GM13976 (cell line): ENCODE results near the gene NRARP.

Experiments used
- DNase-seq: peaks from one replicate; pipeline ENCODE4 v3.0.0; 2012; ENCODE audit warnings: low spot score
- CTCF ChIP-seq: IDR thresholded peaks from 2 replicates; pipeline ENCODE4 v1.5.1; 2012; ENCODE audit warnings: borderline replicate concordance, mild to moderate bottlenecking; ENCODE audit not compliant: insufficient read depth; ENCODE audit errors: extremely low read depth, missing control alignments, control extremely low read depth
- in situ Hi-C: fragments of 300-500 bp; cut with MboI; formaldehyde crosslinking; loops from one replicate; pipeline ENCODE4 v1.12.0; 2022; ENCODE audit warnings: low sequenced_read_pairs, mixed read lengths, inconsistent platforms; ENCODE audit not compliant: unreplicated experiment

NRARP gene

GRCh38 chr9:137273611-137274320 lies 28.3 kb downstream of the NRARP start:
- DNase-seq, result no peak
- in situ Hi-C loops, result no loop called here
- no peak for TF ChIP-seq CTCF

DNA sequence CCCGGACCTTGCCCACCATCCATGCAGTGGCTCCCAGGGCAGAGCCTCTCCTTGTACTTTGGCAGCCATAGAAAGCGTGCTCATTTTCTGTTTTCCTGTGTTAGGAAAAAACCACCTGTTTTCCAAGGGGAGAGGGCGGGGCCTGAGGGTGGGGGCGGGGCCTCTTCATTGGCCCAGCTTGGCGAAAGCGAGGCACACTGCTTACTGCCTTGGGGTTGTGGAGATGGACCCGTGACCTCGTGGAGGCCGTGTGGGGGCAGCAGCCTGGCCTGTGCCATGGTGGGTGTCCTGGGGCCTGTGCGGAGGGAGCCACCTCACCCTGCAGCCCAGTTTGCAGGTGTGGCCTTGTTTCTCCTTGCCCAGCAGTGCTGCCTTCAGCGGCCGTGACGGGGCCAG lies 29.0 kb downstream of the NRARP start:
- no peak for DNase-seq
- in situ Hi-C loops, result no loop called here
- TF ChIP-seq CTCF, result no peak

GRCh38 chr9:137272241-137273094 lies 29.6 kb downstream of the NRARP start:
- in situ Hi-C loops, result no loop called here
- no peak for DNase-seq

GRCh38 chr9:137271696-137272076 lies 30.4 kb downstream of the NRARP start:
- in situ Hi-C loops, result no loop called here
- DNase-seq, result no peak
- no peak for TF ChIP-seq CTCF

More at GRCh38 chr9:137272241-137273094, 29.6 kb downstream of the NRARP start:
- no peak for TF ChIP-seq CTCF

DNA sequence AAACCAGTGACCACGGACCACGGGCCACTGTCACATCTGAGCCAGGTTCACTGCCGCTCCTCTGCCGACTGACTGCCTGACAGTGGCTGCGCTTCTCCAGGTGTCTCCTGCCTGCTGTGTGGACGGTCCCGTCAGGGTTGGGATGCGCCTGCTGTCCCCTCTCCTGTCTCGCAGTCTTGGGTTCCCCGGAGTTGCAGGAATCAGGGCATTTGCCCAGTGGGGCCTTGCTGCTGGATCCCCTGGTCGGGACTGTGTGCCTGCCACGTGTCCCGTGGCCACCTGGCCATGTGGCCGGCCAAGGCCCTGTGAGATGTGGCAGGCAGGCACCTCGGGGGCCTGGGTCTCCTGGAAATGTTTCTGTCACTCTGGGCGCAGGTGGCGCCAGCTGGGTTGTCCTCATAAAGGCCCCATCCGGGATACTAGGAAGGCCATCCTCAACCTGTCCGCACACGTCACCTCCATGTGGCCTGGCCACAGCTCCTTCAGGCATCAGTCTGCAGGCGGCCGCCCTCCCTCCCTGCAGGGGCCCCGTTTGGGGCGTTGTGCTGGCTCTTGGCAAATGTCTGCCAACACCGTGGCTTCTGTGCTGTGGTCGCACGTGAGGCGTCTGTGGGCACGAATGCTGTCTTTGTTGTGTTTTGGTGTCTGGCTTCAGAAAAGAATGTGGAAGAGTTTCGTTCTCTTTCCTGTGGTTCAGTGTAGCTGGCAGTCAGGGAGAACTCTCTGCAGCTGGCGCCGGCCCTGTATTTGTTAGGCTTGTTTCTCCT lies 31.0 kb downstream of the NRARP start:
- TF ChIP-seq CTCF, result no peak
- no peak for DNase-seq
- in situ Hi-C loops, result no loop called here

- no peak for TF ChIP-seq CTCF
- peak; percentile 66 for DNase-seq
- in situ Hi-C loops, result no loop called here
These were observed 32.8 kb downstream of the NRARP start for GRCh38 chr9:137269231-137269772.
